ENCODE measurements around the gene NFKBIE. TPM values are rescaled to one million over a fixed set of nuclear protein-coding genes. Genes with fewer than 3 reads are reported as not detected.
A peak's percentile ranks its signal among the peaks of the same experiment; 100 is the strongest.

NFKBIE gene
- total and polyA plus RNA-seq, 9 of the 15 experiments (the other 6 are each of a cell fraction or from before 2014, with no cell fraction given), result 2.1 to 16.4 (median 11.7) TPM

GRCh38 chr6:44250718-44251123 is 14.6 kb downstream of the NFKBIE start (continued):
- TF ChIP-seq MLLT1 (IDR thresholded peaks at IDR 0.05) (no peak), POLR2B (IDR thresholded peaks at IDR 0.05; ENCODE audit: low read depth, partially characterized antibody) (peak; percentile 12), ATF3 (IDR thresholded peaks at IDR 0.05) (no peak), ATF3 (CRISPR knock-in tag; conservative IDR thresholded peaks at IDR 0.05) (0 out of 2 replicates have a peak, but pooled peaks have one; percentile 31), ATF1 (CRISPR knock-in tag; IDR thresholded peaks at IDR 0.05) (no peak), ATF1 (tag; IDR thresholded peaks at IDR 0.05) (0 out of 2 replicates have a peak, but pooled peaks have one; percentile 13), ZFP36 (IDR thresholded peaks at IDR 0.05; ENCODE audit: low read depth, low read length, partially characterized antibody) (no peak), TAL1 (IDR thresholded peaks at IDR 0.05) (no peak)

- peaks cover 65% of the 10 kb centered on the region for H3K79me2 ChIP-seq (ENCODE audit: control insufficient read depth, insufficient read depth, low read length)
- peaks cover 35 to 48% of the 10 kb centered on the region in 2 experiments for H3K4me1 ChIP-seq (replicated peaks in 1 of 2; ENCODE audit: control insufficient read depth in 2 of 2, insufficient read depth in 2 of 2, low read length in 2 of 2)
- BruUV-seq (replicated peaks), result TSS peak; percentile 34
- peak overlapping the region; percentile 94; the same call in 1 of the 2 replicates for H3K4me3 ChIP-seq
- peaks cover 82% of the 10 kb centered on the region for H3K36me3 ChIP-seq (ENCODE audit: control insufficient read depth, insufficient read depth, low read length)
- H3K27me3 ChIP-seq (ENCODE audit: control insufficient read depth in 2 of 2, insufficient read depth in 2 of 2, low read length in 2 of 2), result no peaks in the 10 kb centered on the region
- H3K9ac ChIP-seq (ENCODE audit: insufficient read depth in 1 of 2, low read depth in 2 of 2, low read length in 2 of 2), result no peak overlapping the region; a peak in 1 of 4 replicates
- peak overlapping the region; percentile 16; the same call in 1 of the 3 replicates for H3K27ac ChIP-seq (ENCODE audit: extremely low read depth, low read depth, low read length)
- no peaks in the 10 kb centered on the region for H3K9me3 ChIP-seq (replicated peaks; ENCODE audit: control insufficient read depth, insufficient read depth, low read depth, low read length)
- intact Hi-C loops (cut with micrococcal nuclease), result no loop called here
- FAIRE-seq (no peak), ATAC-seq (no peak), DNase-seq (ENCODE audit: extremely low read depth in 1 of 4, low spot score in 3 of 4) (no peak)
- peaks cover 79% of the 10 kb centered on the region for H4K20me1 ChIP-seq (replicated peaks; ENCODE audit: control insufficient read depth, insufficient read depth, low read length)
- in situ Hi-C loops (cut with MboI), result no loop called here
- POLR2A ChIA-PET, result interaction anchor here (0.6 to 5.7 kb wide), 4 partner anchors 14 to 1199 kb away, joined by 3 to 90 read pairs (median 38); partner anchors contain the start of gene NFKBIE
- CTCF ChIA-PET (ENCODE audit: low intra/inter-chr PET ratio), result no interaction called here
- no peak overlapping the region for H2AFZ ChIP-seq (ENCODE audit: low read depth, low read length)
- peak overlapping the region; percentile 99 for H3K4me2 ChIP-seq (ENCODE audit: insufficient read depth, low read length)
- 70% methylated on average over 5 of the region's 6 CpGs for WGBS (ENCODE audit: insufficient coverage, low coverage, missing lambda C conversion rate)
- peaks cover 23% of the 10 kb centered on the region for H3K9me1 ChIP-seq (ENCODE audit: control insufficient read depth, insufficient read depth, low read length)
- TF ChIP-seq ATF3 (IDR thresholded peaks at IDR 0.05) (peak; percentile 48; the same call in 1 of the 2 replicates), ATF3 (CRISPR knock-in tag; conservative IDR thresholded peaks at IDR 0.05) (no peak), POLR2AphosphoS5 (IDR thresholded peaks at IDR 0.05; ENCODE audit: control insufficient read depth, insufficient read depth, low read depth, low read length) (peak; percentile 43), FOXP4 (CRISPR knock-in tag; IDR thresholded peaks at IDR 0.05; ENCODE audit: borderline replicate concordance) (peak; percentile 81; the same call in 1 of the 2 replicates), KDM5B (IDR thresholded peaks at IDR 0.05; ENCODE audit: insufficient replicate concordance, low read depth, low read length) (peak; percentile 14), ATF2 (CRISPR knock-in tag; IDR thresholded peaks at IDR 0.05) (peak; percentile 70)
Measured at GRCh38 chr6:44250067-44250717, 15.2 kb downstream of the NFKBIE start.
